Loucy (cell line): ENCODE measurements around the gene SLC27A4.

Experiments used
- CTCF ChIP-seq: fragments of 200-600 bp; sonication (generic); conservative IDR thresholded peaks from 2 replicates; pipeline ENCODE4 v1.5.1; 2014; ENCODE audit warnings: mild to moderate bottlenecking, antibody characterized with exemption, low read length
- EZH2phosphoT487 ChIP-seq: fragments of 200-600 bp; IDR thresholded peaks from 2 replicates; pipeline ENCODE4 v1.6.1; 2018; ENCODE audit warnings: antibody characterized with exemption, mild to moderate bottlenecking, moderate library complexity, borderline replicate concordance

- no peak for TF ChIP-seq CTCF
- no peak for TF ChIP-seq EZH2phosphoT487
Observed at GRCh38 chr9:128404560-128404959, 64.2 kb downstream of the SLC27A4 start.
